GM19240 (cell line): ENCODE measurements around the gene CNTN4.
"Not testable (repeated sequence)": the region's sequence is repeated elsewhere in the genome, so short reads cannot be mapped to it uniquely, and the experiment has no call there.

Source experiments
- DNase-seq: peaks from one replicate; pipeline ENCODE4 v3.0.0; 2011; ENCODE audit warnings: low spot score; ENCODE audit not compliant: insufficient read length

CNTN4 gene

GRCh38 chr3:2783261-2783660 lies 684.6 kb downstream of the CNTN4 start:
- DNase-seq: no peak

GRCh38 chr3:2784627-2785026 lies 686.0 kb downstream of the CNTN4 start:
- no peak for DNase-seq

GRCh38 chr3:2790266-2790815 lies 691.7 kb downstream of the CNTN4 start:
- DNase-seq: no peak

- no peak for DNase-seq
Measured at GRCh38 chr3:2792432-2792831, 693.8 kb downstream of the CNTN4 start.

DNA sequence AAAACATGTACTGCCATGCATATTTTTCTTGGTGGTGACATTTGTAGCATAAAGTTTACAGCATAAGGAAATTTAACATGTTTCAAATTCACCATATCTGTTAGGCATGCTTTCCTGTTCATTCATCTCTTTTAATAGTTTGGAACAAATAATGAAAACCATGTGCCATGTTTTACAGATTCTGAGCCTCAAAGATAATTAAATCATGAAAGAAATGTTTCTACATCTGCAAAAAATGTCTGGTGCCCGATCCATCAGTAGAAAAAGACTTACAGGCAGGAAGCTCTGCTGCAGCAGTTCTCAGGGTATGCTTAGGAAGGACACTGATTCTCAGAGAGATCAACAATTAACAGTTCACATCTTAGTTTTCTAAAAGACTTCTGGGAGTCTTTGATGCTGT lies 695.3 kb downstream of the CNTN4 start:
- DNase-seq: no peak

GRCh38 chr3:2802429-2802828 lies 703.8 kb downstream of the CNTN4 start:
- DNase-seq: no peak

- DNase-seq: no peak
Measured at GRCh38 chr3:2807514-2807913, 708.8 kb downstream of the CNTN4 start.

DNA sequence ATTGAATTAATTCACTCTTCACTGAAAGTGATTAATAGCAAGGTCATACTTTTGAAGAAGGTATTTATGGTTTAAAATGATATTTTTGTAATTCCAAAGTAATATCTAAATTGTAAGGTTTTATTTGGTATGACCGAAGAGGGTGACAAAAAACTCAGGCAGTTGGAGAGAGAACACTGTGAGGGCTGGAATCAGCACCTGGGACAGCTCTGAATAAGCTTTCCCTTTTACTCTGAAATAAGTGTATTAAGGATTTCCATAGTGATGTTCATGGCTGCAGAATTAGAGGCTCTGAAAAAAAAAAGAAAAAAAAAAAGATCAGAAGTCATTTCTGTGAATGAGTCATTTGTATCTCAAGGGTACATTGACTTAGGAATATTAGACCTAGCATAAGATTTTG lies 712.1 kb downstream of the CNTN4 start:
- no peak for DNase-seq

- no peak for DNase-seq
Measured at GRCh38 chr3:2819571-2819970, 720.9 kb downstream of the CNTN4 start.

GRCh38 chr3:2820982-2821381 lies 722.3 kb downstream of the CNTN4 start:
- DNase-seq: not testable (repeated sequence)

- DNase-seq: no peak
Measured at GRCh38 chr3:2822611-2823010, 723.9 kb downstream of the CNTN4 start.

DNA sequence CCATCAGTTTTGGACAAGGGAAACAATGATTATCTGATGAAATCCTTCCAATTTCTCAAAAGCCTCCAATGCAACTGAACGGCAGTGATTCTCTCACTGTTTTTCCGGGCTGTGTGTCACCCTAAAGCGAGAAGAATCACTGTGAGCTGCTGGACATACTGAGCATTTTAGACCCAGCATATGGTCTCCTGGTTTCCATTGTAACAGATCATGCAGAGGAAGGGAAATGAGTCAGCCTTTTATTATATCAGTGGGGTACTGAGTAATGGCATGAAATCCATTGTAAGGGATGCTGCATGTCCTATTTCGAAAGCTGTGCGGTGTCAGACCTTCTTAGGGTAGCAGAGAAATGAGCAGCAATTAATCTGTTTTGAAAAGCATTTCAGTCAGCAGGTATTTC lies 724.4 kb downstream of the CNTN4 start:
- DNase-seq: no peak

DNA sequence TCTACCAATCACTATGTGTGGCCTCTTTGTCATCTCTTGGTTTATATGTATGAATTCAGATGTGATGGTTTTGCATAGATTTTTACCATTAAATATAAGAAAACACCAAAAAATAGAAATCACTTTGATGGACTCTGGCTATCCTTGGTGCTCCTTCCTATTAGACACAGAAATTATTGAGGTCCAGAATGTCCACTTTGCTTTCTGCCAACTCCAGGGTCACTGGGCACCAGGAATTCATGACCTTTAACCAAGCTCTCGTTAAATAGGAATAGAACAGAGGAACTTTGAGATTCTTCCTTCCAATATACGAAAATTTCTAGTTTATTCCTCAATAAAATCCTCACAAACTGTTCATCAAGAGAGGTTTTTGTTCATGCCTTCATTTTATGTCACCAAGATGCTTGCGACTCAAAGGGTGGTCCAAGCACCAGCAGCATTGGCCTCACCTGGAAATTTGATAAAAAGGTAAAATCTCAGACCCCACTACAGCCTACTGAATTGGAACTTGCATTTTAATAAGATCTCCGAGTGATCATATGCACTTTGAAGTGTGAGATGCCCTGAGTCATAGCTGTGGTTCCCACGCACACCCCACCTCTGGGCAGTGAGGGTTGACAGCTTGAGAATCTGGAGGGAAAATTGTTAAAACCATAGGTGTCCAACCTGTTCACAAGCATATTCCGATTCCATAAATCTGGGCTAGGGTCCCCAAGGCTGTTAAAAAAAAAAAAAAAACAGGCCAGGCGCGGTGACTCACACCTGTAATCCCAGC lies 725.0 kb downstream of the CNTN4 start:
- DNase-seq: no peak

DNA sequence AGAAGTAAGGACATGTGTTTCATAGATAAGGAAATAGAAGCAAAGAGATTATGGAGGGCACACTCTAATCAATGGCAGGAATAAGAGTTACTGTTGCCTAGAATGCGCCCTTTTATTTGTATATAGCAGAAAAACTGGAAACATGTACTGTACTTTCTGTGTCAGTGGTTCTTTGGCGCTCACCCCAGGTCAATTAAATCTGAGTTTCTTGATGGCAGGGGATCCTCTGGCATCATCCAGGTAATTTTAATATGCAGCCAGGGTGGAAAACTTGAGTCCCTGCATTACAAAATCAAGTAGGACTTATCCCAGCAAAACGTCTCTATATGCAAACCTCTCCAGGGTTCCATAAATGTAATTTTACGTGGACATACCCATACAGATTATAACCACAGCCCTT lies 727.4 kb downstream of the CNTN4 start:
- no peak for DNase-seq

GRCh38 chr3:2826453-2826852 lies 727.8 kb downstream of the CNTN4 start:
- DNase-seq: no peak

GRCh38 chr3:2837239-2837638 lies 738.6 kb downstream of the CNTN4 start:
- DNase-seq: no peak

GRCh38 chr3:2837910-2838309 lies 739.2 kb downstream of the CNTN4 start:
- no peak for DNase-seq

GRCh38 chr3:2838546-2839157 lies 740.0 kb downstream of the CNTN4 start:
- DNase-seq: no peak

- no peak for DNase-seq
Measured at GRCh38 chr3:2839876-2840275, 741.2 kb downstream of the CNTN4 start.

DNA sequence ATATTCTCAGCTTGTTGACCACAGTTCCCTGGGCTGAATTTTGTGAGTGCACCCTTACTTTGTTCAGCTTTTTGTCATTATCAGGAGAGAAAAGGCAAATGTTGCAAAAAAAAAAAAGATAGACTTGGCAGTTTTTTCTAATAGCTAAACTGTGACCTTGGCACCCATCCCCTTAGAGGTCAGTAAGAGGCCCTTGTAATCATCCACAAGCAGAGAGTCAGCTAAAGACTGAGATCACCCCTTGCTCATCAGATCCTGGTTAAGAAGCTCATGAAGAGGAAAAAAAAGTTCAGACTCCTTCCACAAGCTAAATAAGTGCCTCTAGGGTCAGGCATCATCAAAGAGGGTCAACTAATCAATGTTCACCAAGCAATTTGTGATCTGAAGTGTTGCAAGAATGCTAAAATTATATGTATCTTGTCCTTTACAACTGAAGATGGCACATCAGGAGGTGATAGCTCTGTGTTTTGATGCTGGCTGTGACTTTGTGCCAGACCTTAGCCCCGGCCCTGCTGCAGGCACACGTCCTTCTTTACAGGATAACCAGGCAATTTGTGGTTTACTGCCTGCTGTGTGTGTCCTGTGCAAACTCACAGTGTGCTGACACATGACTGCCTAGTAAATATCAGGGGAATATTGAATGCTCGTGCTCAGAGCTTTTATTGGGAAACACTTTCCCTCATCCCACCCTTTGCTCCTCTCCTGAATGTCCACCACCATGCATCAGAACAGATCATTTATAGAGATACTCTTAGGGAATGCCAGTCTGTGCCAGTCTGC lies 748.6 kb downstream of the CNTN4 start:
- DNase-seq: no peak

DNA sequence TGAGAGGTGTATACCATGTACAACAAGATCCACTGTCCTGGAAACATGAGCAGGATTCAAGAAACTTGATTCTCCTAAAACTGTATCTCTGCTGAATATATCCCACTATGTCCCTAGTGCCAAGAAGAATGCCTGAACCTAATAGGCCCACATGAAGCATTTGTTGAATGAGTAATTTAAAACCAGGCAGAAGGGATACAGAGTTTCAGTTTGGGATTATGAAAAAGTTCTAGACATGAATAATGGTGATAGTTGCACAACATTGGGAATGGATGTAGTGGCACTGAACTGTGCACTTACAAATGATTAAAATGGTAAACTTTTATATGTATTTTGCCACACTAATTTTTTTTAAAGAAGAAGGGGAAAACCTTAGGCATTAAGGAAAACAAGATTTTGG lies 750.4 kb downstream of the CNTN4 start:
- DNase-seq: no peak

DNA sequence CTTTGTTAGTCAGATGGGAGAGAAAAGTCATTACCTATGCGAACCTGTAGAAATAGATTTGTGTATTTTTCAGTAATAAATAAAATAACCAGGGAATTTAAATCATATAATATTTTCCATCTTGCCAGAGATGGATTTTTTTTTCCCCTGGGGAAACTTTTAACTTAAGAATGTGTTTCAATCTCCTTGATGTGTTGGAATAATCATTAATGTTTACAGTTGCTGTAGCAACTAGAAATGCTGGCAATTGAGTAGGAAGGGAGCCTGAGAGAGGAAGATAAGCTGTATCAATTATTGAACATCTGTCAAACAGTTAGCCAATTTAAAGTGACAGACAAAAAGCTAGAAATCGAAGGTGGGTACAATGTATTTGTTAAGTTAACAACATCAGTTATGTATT lies 752.0 kb downstream of the CNTN4 start:
- no peak for DNase-seq
